HG03095 (cell line): Measurements from ENCODE around the gene SNX19.
"Not testable (repeated sequence)": the region's sequence is repeated elsewhere in the genome, so short reads cannot be mapped to it uniquely, and the experiment has no call there.

ENCODE experiments used
- ATAC-seq: cut with Tn5 transposase; IDR thresholded peaks from one replicate; pipeline ENCODE4 v1.9.1; 2021; ENCODE audit warnings: moderate library complexity; ENCODE audit not compliant: unreplicated experiment

The SNX19 gene

DNA sequence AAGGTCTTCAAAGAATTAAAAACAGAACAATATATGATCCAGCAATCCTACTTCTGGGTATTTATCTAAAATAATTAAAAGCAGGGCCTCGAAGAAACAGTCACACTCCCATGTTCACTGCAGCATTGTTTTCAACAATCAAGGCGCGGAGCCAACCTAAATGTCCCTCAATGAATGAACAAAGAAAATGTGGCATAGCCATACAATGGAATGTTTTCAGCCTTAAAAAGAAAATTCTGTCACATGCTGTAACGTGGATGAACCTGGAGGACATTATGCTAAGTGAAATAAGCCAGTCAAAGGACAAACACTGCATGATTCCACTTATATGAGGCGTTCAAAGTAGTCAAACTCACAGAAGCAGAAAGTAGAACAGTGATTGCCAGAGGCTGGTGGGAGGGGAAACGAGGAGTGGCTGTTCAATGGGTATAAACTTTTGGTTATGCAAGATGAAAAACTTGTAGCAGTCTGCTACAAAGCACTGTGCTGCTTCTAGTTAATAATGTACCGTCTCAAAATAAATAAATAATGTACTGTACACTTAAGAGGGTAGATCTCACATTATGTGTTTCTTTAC, 41.2 kb downstream of the SNX19 start:
- ATAC-seq: no peak

DNA sequence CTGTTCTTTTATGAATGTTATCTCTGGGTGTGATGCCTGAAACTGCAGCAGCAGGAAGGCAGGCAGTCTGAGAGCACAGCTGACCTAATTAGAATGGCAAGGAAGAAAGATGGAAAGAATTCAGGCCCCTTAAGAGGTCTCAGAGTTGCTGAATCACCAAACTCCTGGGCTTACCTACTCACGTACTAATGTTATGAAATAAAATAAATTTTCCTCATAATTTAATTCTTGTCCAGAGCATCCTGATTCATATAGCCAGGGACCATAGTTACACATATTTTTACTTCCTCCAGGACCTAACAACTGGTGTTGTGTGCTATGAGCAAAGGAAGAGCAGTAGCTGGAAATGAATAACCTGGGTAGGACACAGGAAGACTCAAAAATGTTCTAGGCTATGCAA, 41.9 kb downstream of the SNX19 start:
- ATAC-seq: no peak

DNA sequence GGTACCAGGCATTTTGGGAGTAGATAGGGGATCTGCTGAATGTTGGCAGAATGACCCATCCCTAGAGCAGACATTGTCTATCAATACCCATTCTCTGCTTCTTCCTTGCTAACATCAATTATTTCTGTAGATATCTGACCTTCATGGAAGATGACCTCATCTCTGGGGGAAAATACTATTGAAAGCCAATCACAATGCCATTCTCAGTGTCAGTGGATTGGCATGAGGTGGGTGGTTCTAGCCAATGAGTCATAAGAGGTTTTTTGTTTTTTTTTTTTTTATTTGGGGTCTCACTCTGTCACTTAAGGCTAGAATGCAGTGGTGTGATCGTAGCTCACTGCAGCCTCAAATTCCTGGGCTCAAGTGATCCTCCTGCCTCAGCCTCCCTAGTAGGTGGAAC, 42.5 kb downstream of the SNX19 start:
- ATAC-seq: no peak

DNA sequence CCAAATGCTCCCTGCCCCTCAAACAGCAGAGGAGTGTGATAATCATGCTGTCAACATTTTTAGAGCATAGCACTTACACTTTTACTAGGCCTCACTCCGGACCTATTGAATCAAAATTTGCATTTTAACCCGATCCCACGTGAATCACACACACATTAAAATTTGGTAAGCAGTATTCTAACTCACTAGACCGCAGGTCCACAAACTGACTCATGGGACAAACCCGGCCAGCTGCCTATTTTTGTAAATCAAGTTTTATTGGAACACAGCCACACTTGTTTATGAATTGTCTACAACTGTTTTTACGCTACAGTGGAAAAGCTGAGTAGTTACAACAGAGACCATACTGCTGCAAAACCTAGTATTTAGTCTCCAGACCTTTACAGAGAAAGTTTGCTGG, 43.3 kb downstream of the SNX19 start:
- no peak for ATAC-seq

DNA sequence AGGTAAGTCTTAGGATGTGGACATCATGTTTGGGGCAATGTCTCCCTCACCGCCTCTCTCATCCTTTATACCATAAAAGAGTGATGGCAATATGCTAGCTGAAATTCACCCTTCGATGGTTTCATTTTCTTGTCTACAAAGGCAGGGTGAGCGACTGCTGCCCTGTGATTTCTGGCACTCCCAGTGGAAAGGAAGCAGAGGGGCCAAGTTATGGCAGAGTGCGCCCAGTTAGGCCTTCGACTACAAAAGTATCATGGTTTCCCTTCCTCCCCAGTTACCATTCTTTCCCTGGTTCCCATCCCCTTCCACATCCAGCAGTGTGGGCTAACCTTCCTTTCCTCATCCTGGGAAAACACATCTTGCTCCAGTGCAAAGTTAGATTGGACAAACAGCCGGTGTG, 43.8 kb downstream of the SNX19 start:
- ATAC-seq: no peak

DNA sequence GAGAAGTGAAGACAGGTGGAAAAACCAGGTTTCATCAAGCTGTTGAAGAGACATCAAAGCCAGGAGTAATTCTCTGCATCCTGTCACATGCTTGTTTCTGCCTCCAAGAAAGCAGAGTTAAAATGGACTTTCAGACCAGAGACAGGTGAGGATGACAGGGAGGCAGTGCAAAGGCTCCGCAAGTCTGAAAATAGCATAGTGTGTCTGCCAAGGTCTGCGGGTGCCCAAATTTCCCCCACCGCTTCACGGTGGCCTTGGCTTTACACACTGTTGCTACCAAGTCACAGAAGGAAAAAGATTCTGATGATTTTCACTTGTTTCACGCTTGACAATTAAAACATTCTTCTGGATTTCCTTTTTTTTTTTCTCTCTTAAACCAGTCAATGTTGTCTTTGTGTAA, 44.2 kb downstream of the SNX19 start:
- no peak for ATAC-seq

DNA sequence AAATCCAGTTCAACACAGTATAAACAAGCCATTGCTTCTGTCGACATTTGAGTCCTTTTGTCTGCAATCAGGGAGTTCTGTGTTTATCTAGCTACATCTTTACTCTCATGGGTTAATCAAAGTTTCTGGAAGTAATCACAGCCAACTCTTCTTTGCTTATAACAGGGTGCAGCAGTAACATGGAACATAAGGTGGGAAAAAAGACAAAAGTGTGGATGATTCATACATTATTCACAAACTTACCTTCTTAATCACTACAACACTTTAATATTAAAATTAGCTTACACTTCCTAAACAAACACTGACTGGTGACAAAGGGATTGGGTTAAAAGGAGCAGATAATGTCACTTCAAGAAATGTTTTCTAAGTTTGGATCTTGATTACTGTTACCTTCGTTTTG, 44.7 kb downstream of the SNX19 start:
- no peak for ATAC-seq

DNA sequence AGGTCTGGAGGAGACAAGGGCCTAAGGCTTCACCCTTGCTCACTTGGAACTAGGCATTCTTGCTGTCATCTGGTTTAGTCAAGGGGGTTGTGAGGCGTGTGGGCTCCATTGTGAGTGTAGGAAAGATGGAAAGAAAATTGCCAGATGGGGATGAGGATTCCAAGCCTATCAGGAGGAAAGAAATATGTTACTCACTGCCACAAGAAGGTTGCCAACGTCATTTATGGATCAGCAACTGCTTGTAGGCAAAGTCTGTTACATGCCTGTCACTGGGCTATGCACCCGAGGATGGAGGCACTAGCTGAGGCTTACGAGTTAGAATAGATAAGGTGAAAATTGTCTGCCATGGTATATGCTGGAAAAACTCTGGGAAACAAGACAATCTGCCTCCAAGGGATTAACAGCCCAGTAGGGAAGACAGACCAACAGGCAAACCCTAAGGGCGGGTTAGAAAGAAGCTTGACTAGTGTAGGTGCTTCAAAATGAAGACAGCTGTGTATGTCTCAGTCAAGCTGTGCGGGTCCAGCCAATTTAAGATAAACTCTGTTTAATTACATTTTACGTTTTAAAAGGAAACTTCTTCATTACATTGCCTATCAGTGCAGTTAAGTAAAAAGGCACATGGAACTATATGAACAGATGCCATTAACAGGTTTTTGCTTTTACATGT, 47.4 kb downstream of the SNX19 start:
- ATAC-seq: no peak

DNA sequence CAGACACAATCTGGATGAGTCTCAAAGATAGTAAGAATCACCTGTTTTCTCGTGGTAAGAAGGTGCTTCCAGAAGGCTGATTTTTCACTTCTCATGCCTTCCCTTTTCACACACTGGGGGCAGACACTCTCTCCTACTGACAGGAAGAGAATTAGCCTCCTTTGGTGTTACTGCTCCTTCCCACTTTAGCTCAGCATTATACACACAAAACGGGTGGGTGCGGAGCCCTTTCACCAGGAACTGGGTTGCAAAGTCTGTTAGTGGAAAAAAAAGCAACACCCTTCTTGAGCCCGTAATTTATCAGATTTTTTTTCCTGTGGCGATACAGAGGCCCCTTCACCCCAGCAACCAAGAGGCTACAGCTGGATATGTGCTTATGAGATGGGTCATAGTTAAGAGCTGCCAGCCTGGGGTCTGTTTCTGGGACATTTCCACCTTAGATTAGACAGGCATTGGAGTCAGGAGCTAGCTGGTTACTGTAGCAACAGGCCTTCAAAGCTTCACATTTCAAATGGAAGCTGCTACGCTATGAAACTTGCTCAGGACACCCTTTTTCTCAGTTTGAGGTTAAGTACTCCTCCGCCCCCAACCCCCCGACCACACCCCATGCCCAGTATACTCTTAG, 48.1 kb downstream of the SNX19 start:
- ATAC-seq: no peak

DNA sequence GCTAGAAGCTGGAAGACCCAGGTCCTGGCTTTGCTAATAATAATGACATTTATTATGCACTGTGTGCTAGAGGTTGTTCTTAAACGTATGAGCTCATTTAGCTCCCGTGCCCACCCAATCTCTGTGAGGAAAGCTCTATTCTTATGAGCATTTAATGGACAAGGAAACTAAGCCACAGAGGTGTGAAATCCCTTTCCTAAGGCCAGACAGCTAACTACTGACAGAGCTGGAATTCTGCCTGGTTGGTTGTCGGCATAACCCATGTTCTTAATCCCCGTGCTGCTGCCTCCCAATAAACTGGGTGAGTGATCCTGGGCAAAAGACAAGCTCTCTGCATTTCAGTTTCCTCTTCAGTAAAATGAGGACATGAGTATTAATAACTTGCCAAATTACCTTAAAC, 49.4 kb downstream of the SNX19 start:
- ATAC-seq: no peak

DNA sequence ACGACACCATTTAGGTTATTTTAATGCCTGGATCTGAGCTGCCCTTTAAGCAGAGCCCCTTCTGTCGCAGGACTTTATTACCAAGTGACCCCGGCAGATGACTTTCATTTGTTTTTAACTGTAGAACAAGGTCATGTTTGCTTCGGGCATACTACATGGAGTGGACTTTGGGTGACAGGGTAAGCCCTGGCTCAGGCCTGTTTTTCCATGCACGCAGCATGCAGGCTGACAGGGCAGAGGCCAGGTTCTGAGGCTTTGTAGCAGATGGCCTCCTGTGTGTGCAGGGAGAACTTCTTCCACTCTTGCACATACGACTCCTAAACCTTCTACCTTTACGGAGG, 50.5 kb downstream of the SNX19 start:
- no peak for ATAC-seq

DNA sequence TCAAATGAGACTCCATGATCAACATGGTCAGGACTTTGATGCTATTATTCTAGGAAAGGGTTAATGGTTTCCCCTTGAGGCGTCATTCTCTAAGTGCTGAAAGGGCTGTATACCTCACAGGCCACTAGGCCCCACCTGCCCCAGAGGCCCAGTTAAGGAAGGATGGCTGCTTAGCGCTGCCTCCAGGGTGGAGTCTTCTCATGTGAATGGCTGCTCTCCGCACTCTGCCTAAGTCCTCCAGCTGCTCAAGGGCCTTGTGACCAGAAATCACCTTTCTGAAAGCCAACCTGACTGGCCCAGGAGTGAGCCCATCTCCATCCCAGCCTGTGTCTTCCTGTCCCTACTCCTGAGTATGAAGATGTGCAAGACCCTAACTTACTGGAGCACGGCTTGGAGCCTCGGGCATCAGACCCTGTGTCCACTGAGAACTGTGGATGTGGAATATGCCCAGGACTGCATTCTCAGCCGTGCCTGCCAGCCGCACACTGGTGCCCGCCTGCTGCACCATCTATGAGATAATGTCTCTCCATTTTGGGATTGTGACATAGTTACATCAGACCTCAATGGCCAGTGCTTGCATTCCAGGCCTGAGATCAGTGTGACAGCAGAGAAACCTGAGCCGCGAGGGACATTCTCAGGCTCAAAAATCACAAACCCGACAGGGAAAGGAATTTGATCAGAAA, 51.0 kb downstream of the SNX19 start:
- ATAC-seq: no peak

DNA sequence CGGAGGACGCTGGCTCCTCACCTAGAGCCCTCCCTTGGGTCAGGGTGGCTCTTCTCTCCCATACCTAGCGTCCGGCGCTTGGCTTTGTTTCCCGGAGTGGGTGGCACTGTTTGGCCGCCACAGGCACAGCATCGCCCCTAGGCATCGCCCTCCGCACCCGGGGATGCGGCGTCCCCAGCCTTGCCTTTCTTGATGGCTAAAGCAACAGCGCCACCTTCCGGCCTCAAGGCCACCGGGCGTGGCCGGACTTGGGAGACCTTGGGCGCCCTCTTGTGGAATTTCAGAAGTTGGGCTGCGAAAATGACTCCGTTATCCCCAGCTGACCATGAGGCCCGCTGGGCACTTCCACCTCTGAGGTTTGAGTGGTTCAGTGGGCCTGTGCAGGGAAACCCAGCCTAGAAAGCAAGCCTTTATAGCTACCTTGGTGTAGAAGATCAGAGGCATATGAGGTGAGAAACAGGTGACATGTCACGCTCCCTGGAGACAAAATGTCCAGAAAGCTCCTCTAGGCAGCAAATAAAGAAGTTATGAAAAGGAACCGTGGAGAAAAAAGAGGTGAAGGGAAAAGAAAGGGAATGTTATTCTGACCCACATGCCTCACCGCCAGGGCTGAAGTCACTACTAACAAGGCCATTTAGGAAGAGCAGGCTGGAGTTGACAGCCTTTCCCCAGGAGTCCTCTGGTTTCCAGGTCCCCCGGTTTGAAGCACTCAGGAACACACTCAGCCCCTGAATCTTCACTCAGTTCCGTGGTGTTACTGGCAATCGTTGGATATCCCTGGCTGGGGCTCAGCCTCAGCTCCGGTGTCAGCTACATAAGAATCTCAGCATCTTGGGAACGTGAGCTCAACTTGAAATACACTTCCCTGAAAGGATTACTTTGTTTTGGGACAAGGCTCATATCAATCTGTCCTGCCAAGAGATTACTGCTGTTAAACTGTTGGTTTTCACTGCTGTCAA, 54.1 kb downstream of the SNX19 start:
- ATAC-seq: peak; percentile 80

DNA sequence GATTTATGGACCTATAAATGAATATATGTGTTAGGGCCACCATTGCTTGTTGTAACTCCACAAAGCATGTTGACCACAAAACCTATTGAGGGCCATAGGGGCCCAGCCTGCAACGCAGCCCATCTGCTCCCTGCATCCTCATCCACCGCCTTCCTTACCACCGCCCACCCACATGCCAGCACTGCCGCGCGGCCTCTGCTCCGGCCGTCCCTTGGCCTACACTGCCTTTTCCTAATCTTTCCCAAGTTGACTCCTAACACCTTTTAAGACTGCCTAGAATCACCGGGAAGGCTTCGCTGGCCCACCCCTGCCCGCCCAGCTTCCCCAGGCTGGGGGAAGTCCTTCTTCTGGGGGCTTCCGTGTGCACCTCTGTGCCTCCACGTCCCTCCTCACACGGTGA, 55.0 kb downstream of the SNX19 start:
- no peak for ATAC-seq

DNA sequence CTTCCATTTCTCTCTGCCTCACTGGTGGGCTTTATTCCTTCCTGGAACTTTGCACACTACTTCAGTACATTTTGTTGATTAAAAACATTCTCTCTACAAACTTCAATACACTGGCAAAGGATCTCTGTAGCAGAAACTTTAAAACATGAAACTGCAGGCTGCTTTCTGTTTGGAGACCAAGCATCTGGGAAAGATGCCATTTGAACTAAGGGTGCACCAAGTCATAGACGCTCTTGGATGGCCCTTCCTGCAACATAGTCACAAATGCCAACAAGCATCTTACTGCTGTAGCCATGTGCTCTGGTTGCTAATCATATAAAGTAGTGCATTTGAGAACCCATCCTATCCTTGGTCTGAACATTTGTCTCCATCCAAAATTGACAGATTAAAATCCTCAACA, 56.4 kb downstream of the SNX19 start:
- ATAC-seq: no peak

DNA sequence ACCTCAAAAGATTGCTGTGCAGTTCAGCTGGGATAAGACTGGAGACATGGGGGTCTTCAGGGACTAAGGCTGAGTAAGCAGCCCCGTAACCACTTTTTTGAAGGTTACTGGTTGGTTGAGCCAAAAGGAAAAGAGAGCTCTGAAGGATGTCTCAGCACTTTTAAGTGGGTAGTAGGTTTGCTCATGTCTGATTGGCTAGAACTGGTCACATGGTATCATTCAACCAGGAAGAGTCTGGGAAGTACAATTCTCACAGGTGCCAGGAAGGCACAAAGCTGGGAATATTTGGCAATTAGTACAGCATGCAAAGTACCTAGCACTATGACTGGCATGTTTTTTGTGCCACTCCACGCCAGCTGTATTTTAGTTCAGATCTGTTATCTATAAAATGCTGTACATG, 58.1 kb downstream of the SNX19 start:
- no peak for ATAC-seq

DNA sequence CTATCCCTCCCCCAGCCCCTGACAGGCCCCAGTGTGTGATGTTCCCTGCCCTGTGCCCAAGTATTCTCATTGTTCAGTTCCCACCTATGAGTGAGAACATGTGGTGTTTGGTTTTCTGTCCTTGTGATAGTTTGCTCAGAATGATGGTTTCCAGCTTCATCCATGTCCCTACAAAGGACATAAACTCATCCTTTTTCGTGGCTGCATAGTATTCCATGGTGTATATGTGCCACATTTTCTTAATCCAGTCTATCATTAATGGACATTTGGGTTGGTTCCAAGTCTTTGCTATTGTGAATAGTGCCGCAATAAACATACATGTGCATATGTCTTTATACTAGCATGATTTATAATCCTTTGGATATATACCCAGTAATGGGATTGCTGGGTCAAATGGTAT, 60.6 kb downstream of the SNX19 start:
- ATAC-seq: not testable (repeated sequence)

DNA sequence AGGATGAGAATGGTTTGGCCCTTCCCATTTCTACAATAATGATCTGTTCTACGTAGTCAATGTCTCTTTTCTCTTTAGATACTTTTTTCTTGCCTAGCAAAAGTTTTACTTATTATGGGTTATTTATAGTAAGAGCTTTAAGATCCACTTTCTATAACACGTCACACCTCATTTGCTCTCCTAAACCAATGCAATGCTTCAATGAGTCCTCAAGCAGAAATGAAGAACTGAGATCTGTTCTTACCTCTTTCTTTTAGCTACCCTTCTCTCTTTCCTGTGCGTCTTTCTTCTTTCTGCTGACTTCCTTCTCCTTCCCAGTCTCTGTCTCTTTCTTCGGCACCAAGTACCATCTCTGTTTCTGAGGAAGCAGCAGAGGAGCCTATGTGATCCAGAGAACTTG, 61.8 kb downstream of the SNX19 start:
- ATAC-seq: no peak

DNA sequence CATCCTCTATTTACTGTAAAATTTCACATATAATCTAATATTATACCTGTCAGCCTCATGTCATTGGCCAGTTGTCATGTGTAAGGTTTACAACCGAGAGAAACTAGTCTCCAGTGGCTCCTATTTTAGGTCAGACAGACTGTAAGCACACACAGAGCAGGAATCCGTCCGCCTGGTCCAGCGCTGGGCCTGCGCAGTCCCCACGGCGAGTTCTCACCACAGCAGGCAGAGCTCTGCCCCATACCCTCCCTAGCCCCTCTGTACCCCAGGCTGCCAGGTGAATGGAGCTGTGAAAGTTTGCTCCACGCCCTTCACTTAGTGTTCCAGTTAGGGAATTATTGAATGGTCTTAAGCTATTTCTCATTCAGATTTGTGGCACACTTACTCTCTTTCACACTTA, 63.7 kb downstream of the SNX19 start:
- no peak for ATAC-seq

DNA sequence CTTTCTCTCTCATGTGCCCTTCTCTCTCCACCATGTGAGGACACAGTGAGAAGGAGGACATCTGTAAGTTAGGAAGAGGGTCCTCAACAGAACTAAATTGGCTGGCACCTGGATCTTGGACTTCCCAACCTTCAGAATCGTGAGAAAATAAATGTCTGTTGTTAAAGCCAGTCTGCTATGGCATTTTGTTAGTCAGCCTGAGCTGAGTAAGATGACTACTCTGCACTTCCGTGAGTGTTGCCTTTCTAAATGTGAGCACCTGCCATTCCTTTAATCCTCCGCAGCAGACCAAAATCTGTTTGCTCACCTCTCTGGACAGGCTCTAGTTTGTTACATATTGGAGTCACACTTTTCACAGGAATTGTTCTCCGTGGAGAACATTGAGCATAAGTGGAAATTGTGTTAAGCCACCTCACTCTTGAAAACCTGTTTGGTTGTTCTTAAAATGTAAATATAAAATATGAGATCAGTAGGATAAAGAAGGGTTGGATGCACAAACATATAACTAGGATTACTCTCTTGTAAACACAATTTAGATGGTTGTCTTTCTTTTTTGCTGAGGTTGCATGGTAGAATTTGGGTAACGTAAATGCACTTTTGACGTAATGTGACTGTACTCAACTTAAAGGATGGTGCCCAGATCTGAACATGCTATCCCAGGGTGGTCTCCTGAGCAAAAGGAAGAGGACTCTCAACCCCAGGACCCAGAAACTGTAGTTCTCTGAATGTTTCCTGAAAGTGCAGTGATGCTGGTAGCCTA, 65.9 kb downstream of the SNX19 start:
- ATAC-seq: no peak

DNA sequence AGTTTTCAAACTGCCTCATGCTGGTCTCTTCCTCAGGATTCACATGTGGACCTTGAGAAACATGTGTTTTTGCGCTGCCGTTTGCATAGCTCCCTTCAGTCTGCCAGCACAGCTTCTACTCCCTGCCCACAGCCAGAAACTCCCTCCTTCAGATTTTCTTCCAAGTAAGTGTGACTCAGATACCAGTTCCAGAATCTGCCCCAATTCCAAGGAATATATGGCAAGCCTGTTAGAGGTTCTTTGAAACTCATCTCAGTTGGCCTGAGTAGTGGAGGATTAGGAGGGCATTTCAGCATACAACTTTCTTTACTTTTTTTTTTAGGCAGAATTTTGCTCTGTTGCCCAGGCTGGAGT, 67.1 kb downstream of the SNX19 start:
- no peak for ATAC-seq
